HG02763 (cell line): ENCODE data around the gene TBX5.

Source experiments
- ATAC-seq: cut with Tn5 transposase; IDR thresholded peaks from one replicate; pipeline ENCODE4 v1.9.1; 2021; ENCODE audit warnings: mild to moderate bottlenecking, moderate library complexity; ENCODE audit not compliant: unreplicated experiment

TBX5 gene

GRCh38 chr12:114328292-114328691, 77.7 kb downstream of the TBX5 start:
- ATAC-seq = no peak

GRCh38 chr12:114327765-114328164, 78.2 kb downstream of the TBX5 start:
- no peak for ATAC-seq

GRCh38 chr12:114321524-114321923, 84.4 kb downstream of the TBX5 start:
- ATAC-seq = no peak

- ATAC-seq = no peak
These were observed 85.0 kb downstream of the TBX5 start for GRCh38 chr12:114320968-114321367.

GRCh38 chr12:114320101-114320500, 85.8 kb downstream of the TBX5 start:
- ATAC-seq = no peak

GRCh38 chr12:114319422-114319821, 86.5 kb downstream of the TBX5 start:
- no peak for ATAC-seq

- no peak for ATAC-seq
These were observed 87.0 kb downstream of the TBX5 start for GRCh38 chr12:114318984-114319383.

GRCh38 chr12:114316076-114316475, 89.9 kb downstream of the TBX5 start:
- no peak for ATAC-seq

GRCh38 chr12:114314974-114315720, 90.8 kb downstream of the TBX5 start:
- no peak for ATAC-seq

GRCh38 chr12:114314403-114314802, 91.5 kb downstream of the TBX5 start:
- no peak for ATAC-seq

- ATAC-seq = no peak
These were observed 92.0 kb downstream of the TBX5 start for GRCh38 chr12:114313910-114314309.

GRCh38 chr12:114311974-114312373, 94.0 kb downstream of the TBX5 start:
- ATAC-seq = no peak

GRCh38 chr12:114306646-114307045, 99.3 kb downstream of the TBX5 start:
- ATAC-seq = no peak

GRCh38 chr12:114305446-114305845, 100.5 kb downstream of the TBX5 start:
- ATAC-seq = no peak
